Cardiac muscle cell (in vitro differentiated cells and primary cell): ENCODE results near the gene RAB40C. TPM values are rescaled to one million over a fixed set of nuclear protein-coding genes. Genes with fewer than 3 reads are reported as not detected.

ENCODE experiments used
- DNase-seq, 2 donors: peaks; one replicate each; pipeline versions ENCODE4 v3.0.0 to v3.0.0-alpha.2; 2010 to 2017; ENCODE audit warnings: low read depth in 1 of 2, low spot score in 1 of 2
- H3K27ac ChIP-seq: fragments of 200-600 bp; sonication (generic); 2 replicates; pipeline ENCODE4 v1.5.1; 2016
- H3K27me3 ChIP-seq: fragments of 200-600 bp; sonication (generic); 2 replicates; pipeline ENCODE4 v1.6.0; 2016; ENCODE audit warnings: control low read depth
- H3K36me3 ChIP-seq: fragments of 200-600 bp; sonication (generic); 2 replicates; pipeline ENCODE4 v1.5.1; 2016; ENCODE audit warnings: control low read depth
- H3K4me1 ChIP-seq: fragments of 200-600 bp; sonication (generic); 2 replicates; pipeline ENCODE4 v1.8.1; 2017; ENCODE audit warnings: low read depth, mild to moderate bottlenecking, mixed run types
- H3K4me3 ChIP-seq: fragments of 200-600 bp; sonication (generic); 2 replicates; pipeline ENCODE4 v1.5.1; 2016; ENCODE audit warnings: mild to moderate bottlenecking
- H3K9me3 ChIP-seq: fragments of 200-600 bp; sonication (generic); 2 replicates; pipeline ENCODE4 v1.5.1; 2017; ENCODE audit warnings: low read depth, mild to moderate bottlenecking, control low read depth
- CTCF ChIP-seq: IDR thresholded peaks from 2 replicates; pipeline ENCODE4 v1.5.1; 2012; ENCODE audit warnings: low read depth, mild to moderate bottlenecking, low read length
- polyA plus RNA-seq: library from polyadenylated mRNA; unstranded; fragments of >200 nt; fragmentation: Nextera tagmentation; extraction: Ambion mirVana; gene quantifications from 2 replicates; pipeline ENCODE4 v1.2.1, GENCODE V29; 2016
- total RNA-seq: library from RNA; depleted of rRNA; stranded (reverse); fragments of >200 nt; gene quantifications from 2 replicates; pipeline ENCODE4 v1.2.3, GENCODE V29; 2016

Gene RAB40C
- total and polyA plus RNA-seq, 2 experiments from 2014 or later = 30.8 to 45.9 TPM

- no peaks in the 10 kb centered on the region for H3K36me3 ChIP-seq
Observed at GRCh38 chr16:586047-586644, 3.7 kb upstream of the RAB40C start.

GRCh38 chr16:586645-587590 lies 2.9 kb upstream of the RAB40C start:
- no peaks in the 10 kb centered on the region for H3K9me3 ChIP-seq
- no peak overlapping the region for H3K4me3 ChIP-seq
- no peak overlapping the region for H3K27ac ChIP-seq
- DNase-seq = peak in 1 of 2 donors; percentile 21
- no peaks in the 10 kb centered on the region for H3K36me3 ChIP-seq
- peaks cover 19% of the 10 kb centered on the region for H3K4me1 ChIP-seq
- H3K27me3 ChIP-seq = no peaks in the 10 kb centered on the region
- no peak for TF ChIP-seq CTCF

More at GRCh38 chr16:586047-586644, 3.7 kb upstream of the RAB40C start:
- Histone ChIP-seq H3K27me3 (no peaks in the 10 kb centered on the region), H3K27ac (no peak overlapping the region), H3K4me3 (no peak overlapping the region), H3K9me3 (no peaks in the 10 kb centered on the region), H3K4me1 (peaks cover 19% of the 10 kb centered on the region)
- TF ChIP-seq CTCF = no peak
- DNase-seq = peak in 1 of 2 donors; percentile 30

GRCh38 chr16:588639-588888 lies 1.3 kb upstream of the RAB40C start:
- peaks cover 17% of the 10 kb centered on the region for H3K4me1 ChIP-seq
- no peaks in the 10 kb centered on the region for H3K27me3 ChIP-seq
- H3K27ac ChIP-seq = peak overlapping the region; percentile 98
- H3K4me3 ChIP-seq = peak overlapping the region; percentile 80
- TF ChIP-seq CTCF = no peak
- peak; percentile 70 to 77 for DNase-seq
- H3K36me3 ChIP-seq = no peaks in the 10 kb centered on the region
- no peaks in the 10 kb centered on the region for H3K9me3 ChIP-seq

- Histone ChIP-seq H3K9me3 (no peaks in the 10 kb centered on the region), H3K27me3 (no peaks in the 10 kb centered on the region), H3K36me3 (no peaks in the 10 kb centered on the region), H3K4me1 (peaks cover 13% of the 10 kb centered on the region), H3K27ac (peak overlapping the region; percentile 98), H3K4me3 (peak overlapping the region; percentile 80)
- TF ChIP-seq CTCF = no peak
- DNase-seq = peak; percentile 95 to 97
Observed at GRCh38 chr16:588889-589657, 793 bp upstream of the RAB40C start.

- no peaks in the 10 kb centered on the region for H3K27me3 ChIP-seq
- no peak for TF ChIP-seq CTCF
- H3K36me3 ChIP-seq = no peaks in the 10 kb centered on the region
- H3K4me1 ChIP-seq = peaks cover 13% of the 10 kb centered on the region
- DNase-seq = peak; percentile 64 to 66
- peak overlapping the region; percentile 78 for H3K4me3 ChIP-seq
- peak overlapping the region; percentile 87 for H3K27ac ChIP-seq
- no peaks in the 10 kb centered on the region for H3K9me3 ChIP-seq
Observed at GRCh38 chr16:590188-590814, 435 bp downstream of the RAB40C start.
